Spleen (tissue), 11 donors: ENCODE measurements around the gene SLC22A15. TPM values are rescaled to one million over a fixed set of nuclear protein-coding genes. Genes with fewer than 3 reads are reported as not detected.

Experiments
- DNase-seq: peaks from one replicate; pipeline ENCODE4 v3.0.0-alpha.2; 2020
- H3K27ac ChIP-seq, 8 donors: fragments of 200-600 bp; sonication (generic) in 7 of 8; 1 replicate in 4 of 8; 2 replicates in 4 of 8; pipeline versions ENCODE4 v1.5.0 to v1.8.0; 2016 to 2021; ENCODE audit warnings: inconsistent platforms in 4 of 8, mild to moderate bottlenecking in 4 of 8, moderate library complexity in 1 of 8
- H3K27me3 ChIP-seq, 7 donors: fragments of 200-600 bp; sonication (generic) in 6 of 7; replicated peaks in 1 of 7; 1 replicate in 4 of 7; 2 replicates in 3 of 7; pipeline versions ENCODE4 v1.5.0 to v1.8.0; 2016 to 2021; ENCODE audit warnings: inconsistent platforms in 3 of 7, mild to moderate bottlenecking in 1 of 7
- H3K36me3 ChIP-seq, 6 donors: fragments of 200-600 bp; sonication (generic) in 5 of 6; 1 replicate in 4 of 6; 2 replicates in 2 of 6; pipeline versions ENCODE4 v1.5.0 to v1.8.0; 2016 to 2021; ENCODE audit warnings: inconsistent platforms in 2 of 6
- H3K4me1 ChIP-seq, 6 donors: fragments of 200-600 bp; sonication (generic) in 5 of 6; 1 replicate in 3 of 6; 2 replicates in 3 of 6; pipeline versions ENCODE4 v1.5.0 to v1.8.0; 2016 to 2021; ENCODE audit warnings: inconsistent platforms in 3 of 6
- H3K4me3 ChIP-seq, 8 donors: fragments of 200-600 bp; sonication (generic) in 7 of 8; 1 replicate in 4 of 8; 2 replicates in 4 of 8; pipeline versions ENCODE4 v1.5.0 to v1.8.0; 2016 to 2021; ENCODE audit warnings: inconsistent platforms in 4 of 8, mild to moderate bottlenecking in 4 of 8, moderate library complexity in 2 of 8
- H3K9me3 ChIP-seq, 8 donors: fragments of 200-600 bp; sonication (generic) in 7 of 8; 1 replicate in 4 of 8; 2 replicates in 4 of 8; pipeline versions ENCODE4 v1.5.0 to v1.8.0; 2016 to 2021; ENCODE audit warnings: inconsistent platforms in 4 of 8
- POLR2A ChIP-seq, 3 donors: fragments of 450-650 bp; IDR thresholded peaks; one replicate each; pipeline ENCODE4 v1.5.1; 2017; ENCODE audit warnings: antibody characterized with exemption in 3 of 3, mild to moderate bottlenecking in 1 of 3
- POLR2AphosphoS5 ChIP-seq, 3 donors: sonication (generic); formaldehyde crosslinking; IDR thresholded peaks; one replicate each; pipeline ENCODE4 v1.5.1; 2017; ENCODE audit warnings: antibody characterized with exemption in 3 of 3
- WGBS, 5 donors: extraction: QIAGEN DNeasy Blood & Tissue Kit in 3 of 5; methylation state at CpG; one replicate each; pipeline versions ENCODE4 v1.1.5 to v1.1.7; 2013 to 2018; 5-methylcytosine and 5-hydroxymethylcytosine counted together
- intact Hi-C: fragments of 100-400 bp; cut with DNase I; formaldehyde crosslinking; loops from one replicate; pipeline ENCODE4 v1.15.0; 2023; ENCODE audit warnings: low total_unique reads
- polyA plus RNA-seq, 3 donors: library from polyadenylated mRNA; stranded (reverse); fragments of 200-250 nt; gene quantifications; one replicate each; pipeline ENCODE4 v1.2.1, GENCODE V29; 2013
- total RNA-seq, 7 donors: library from RNA; depleted of rRNA in 3 of 7; stranded (reverse); fragments of >200 nt in 3 of 7; fragmentation: NEBNext Ultra II Directional in 4 of 7; extraction: Animal tissue kit (Norgen Biotek cat#: 25700) in 4 of 7; gene quantifications; one replicate each; pipeline versions ENCODE4 v1.1.0 to v1.2.1, GENCODE V29; 2016 to 2021
- TF ChIP-seq, protein P1 (sequence below), 11 experiments: fragments of 200-600 bp in 7 of 11; fragments of 450-650 bp in 4 of 11; sonication (generic) in 4 of 11; IDR thresholded peaks in 8 of 11; conservative IDR thresholded peaks in 3 of 11; 1 replicate in 7 of 11; 2 replicates in 4 of 11; pipeline versions ENCODE4 v1.4.0 to v1.8.0; 2016 to 2021; ENCODE audit warnings: antibody characterized with exemption in 11 of 11, inconsistent platforms in 4 of 11, mild to moderate bottlenecking in 1 of 11
- donor health status: healthy with polysubstance abuse.
- donor health status: DM: no; HTN: no; CAD: no; lungs with moderate emphysema.
- donor health status: DM: no; HTN: no; CAD: no.
- donor health status: Bipolar disorder and iron deficiency.
- donor health status: healthy.
- donor health status: DM: no; HTN: no; CAD: no.
- donor health status: DM: yes; HTN: yes; CAD: no.

The SLC22A15 gene
- total and polyA plus RNA-seq, 10 donors: 1.2 to 24.8 (median 11.2) TPM

DNA sequence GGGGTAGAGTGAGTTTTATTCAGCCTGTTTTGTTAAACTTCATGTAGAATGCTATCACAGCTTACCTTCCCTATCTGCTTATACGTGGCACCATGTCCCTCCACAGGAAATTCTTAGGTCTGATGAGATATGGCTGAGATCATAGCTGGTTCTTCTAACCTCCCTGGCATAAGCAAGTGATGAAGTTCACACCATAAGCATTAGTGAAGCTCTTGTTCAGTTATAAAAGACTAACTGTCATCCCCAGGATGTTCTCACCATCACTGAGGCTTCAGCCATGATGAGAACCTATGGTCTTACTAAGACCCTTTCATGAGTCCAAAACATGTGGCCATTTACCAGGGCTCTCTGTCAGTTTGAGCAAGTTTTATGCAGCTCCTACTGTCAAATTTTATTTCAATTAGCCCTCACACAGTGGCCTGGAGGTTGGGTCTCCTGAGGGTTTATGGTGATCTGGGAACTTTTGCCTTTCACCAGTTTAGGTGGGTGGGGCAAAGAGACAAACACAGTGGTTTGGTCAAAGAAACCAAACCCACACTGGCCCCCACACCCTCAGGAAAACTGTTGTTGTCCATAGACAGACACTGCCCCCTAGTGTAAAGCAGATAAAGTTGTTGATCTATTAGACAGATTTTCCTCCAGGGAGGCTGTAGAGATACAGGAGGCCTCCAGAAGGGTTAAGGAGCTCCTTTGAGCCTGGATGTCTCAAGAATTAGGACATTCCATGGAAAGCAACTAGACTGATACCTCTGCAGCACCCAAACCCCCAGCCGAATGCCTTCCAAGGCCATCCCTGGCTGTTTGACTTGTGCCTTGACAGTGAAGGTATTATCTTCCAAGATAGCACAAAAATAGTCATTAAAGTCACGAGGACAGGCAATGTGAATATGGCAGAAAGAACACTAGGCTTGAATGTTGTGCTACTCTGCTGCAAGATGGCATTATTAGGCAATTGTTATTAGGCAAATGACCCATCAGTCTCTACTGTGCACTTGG, 5.0 kb downstream of the SLC22A15 start:
- TF ChIP-seq POLR2AphosphoS5 (IDR thresholded peaks at IDR 0.05): no peak
- TF ChIP-seq, protein P1, sequence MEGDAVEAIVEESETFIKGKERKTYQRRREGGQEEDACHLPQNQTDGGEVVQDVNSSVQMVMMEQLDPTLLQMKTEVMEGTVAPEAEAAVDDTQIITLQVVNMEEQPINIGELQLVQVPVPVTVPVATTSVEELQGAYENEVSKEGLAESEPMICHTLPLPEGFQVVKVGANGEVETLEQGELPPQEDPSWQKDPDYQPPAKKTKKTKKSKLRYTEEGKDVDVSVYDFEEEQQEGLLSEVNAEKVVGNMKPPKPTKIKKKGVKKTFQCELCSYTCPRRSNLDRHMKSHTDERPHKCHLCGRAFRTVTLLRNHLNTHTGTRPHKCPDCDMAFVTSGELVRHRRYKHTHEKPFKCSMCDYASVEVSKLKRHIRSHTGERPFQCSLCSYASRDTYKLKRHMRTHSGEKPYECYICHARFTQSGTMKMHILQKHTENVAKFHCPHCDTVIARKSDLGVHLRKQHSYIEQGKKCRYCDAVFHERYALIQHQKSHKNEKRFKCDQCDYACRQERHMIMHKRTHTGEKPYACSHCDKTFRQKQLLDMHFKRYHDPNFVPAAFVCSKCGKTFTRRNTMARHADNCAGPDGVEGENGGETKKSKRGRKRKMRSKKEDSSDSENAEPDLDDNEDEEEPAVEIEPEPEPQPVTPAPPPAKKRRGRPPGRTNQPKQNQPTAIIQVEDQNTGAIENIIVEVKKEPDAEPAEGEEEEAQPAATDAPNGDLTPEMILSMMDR (IDR thresholded peaks at IDR 0.05 in 8 of 11, conservative IDR thresholded peaks at IDR 0.05 in 3 of 11): peak in 9 of 11 experiments; percentile 15 to 69 (median 60)
- intact Hi-C loops: loop anchor here (5.0 kb wide), 1 partner anchor 174 kb away; no protein-coding TSS in a partner anchor
- Histone ChIP-seq H3K4me3 (no peak overlapping the region), H3K27ac (peak overlapping the region in 3 of 8 donors; percentile 5 to 58 (median 14)), H3K9me3 (no peaks in the 10 kb centered on the region), H3K36me3 (no peaks in the 10 kb centered on the region), H3K4me1 (peaks cover 0 to 66% (median 12%) of the 10 kb centered on the region in 6 donors), H3K27me3 (peaks cover 0 to 8% (median 4%) of the 10 kb centered on the region in 7 donors)
- 40 to 52% (median 44%) methylated on average over 3 of the region's 3 CpGs for WGBS, 5 donors
- no peak for DNase-seq

DNA sequence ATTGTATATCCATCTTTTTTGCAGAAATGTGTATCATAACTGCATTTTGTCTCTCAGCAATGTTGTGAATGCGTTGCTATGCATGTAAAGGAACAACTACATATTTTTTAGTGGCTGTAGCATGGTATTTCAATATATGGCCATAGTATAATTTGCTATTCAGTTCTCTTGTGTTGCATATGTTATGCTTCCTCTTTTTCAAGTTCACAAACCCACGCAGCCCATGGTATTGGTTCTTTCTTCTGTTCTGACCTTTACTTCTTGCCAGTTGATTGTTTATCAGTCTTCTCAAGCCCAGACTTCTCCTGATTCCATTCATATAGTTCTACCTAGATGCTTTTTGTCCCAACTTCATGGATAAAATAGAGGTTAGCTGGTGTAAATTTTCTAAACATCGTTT, 6.1 kb downstream of the SLC22A15 start:
- no peaks in the 10 kb centered on the region for H3K36me3 ChIP-seq
- no peak overlapping the region for H3K4me3 ChIP-seq
- no peaks in the 10 kb centered on the region for H3K9me3 ChIP-seq
- H3K27ac ChIP-seq: no peak overlapping the region
- 37 to 52% (median 42%) methylated on average over 3 of the region's 3 CpGs for WGBS, 5 donors
- TF ChIP-seq, protein P1 (IDR thresholded peaks at IDR 0.05 in 8 of 11, conservative IDR thresholded peaks at IDR 0.05 in 3 of 11): no peak
- TF ChIP-seq POLR2AphosphoS5 (IDR thresholded peaks at IDR 0.05) (no peak), POLR2A (IDR thresholded peaks at IDR 0.05) (no peak)
- intact Hi-C loops: loop anchor here (5.0 kb wide), 1 partner anchor 175 kb away; no protein-coding TSS in a partner anchor
- peaks cover 0 to 57% (median 9%) of the 10 kb centered on the region in 6 donors for H3K4me1 ChIP-seq
- no peaks in the 10 kb centered on the region for H3K27me3 ChIP-seq
- no peak for DNase-seq

DNA sequence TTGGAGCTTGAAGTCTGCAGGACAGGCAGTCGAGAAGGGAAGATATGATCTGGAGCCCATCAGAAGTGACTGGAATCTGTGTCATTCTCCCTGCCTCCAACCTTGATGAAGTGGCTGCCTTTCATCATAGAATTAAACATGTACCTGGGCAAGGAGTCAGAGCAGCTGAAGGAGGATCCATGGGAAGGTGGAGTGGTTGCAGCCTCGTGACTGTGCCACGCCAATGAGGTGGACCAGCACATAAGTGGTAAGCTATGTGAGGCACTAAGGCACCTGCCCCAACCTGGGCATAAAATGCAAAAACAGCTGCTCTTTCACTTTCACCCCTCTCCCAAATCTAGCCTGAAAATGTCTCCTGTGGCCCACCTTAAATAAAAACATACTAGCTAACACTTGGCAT, 7.3 kb downstream of the SLC22A15 start:
- intact Hi-C loops: loop anchor here (5.0 kb wide), 1 partner anchor 176 kb away; no protein-coding TSS in a partner anchor
- Histone ChIP-seq H3K9me3 (no peaks in the 10 kb centered on the region), H3K36me3 (no peaks in the 10 kb centered on the region), H3K27me3 (no peaks in the 10 kb centered on the region), H3K4me3 (no peak overlapping the region), H3K4me1 (peaks cover 0 to 45% (median 9%) of the 10 kb centered on the region in 6 donors), H3K27ac (no peak overlapping the region)
- no peak for DNase-seq
- WGBS, 5 donors: 79 to 89% (median 86%) methylated on average over 3 of the region's 3 CpGs
- TF ChIP-seq, protein P1 (IDR thresholded peaks at IDR 0.05 in 8 of 11, conservative IDR thresholded peaks at IDR 0.05 in 3 of 11): no peak
- no peak for TF ChIP-seq POLR2AphosphoS5 (IDR thresholded peaks at IDR 0.05)
- TF ChIP-seq POLR2A (IDR thresholded peaks at IDR 0.05): no peak

DNA sequence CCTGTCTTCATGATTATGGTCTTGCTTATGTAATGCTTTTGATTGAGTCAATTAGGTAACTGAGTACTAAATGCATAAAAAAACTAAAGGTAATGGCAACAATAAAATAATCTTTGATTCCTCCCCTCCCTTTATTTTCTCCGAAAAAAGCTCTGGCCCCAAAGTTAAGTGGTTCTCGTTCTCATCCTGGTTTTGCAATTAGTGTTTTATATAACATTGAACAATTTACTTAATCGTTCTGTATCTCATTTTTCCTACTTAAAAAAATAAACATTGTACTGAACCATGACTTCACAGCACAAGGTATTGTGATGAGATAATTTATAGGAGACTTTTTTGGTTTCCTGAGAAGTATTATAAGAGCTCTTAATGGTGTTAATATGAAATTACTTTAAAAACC, 11.3 kb downstream of the SLC22A15 start:
- TF ChIP-seq POLR2AphosphoS5 (IDR thresholded peaks at IDR 0.05) (no peak), POLR2A (IDR thresholded peaks at IDR 0.05) (no peak)
- TF ChIP-seq, protein P1 (IDR thresholded peaks at IDR 0.05 in 8 of 11, conservative IDR thresholded peaks at IDR 0.05 in 3 of 11): no peak
- DNase-seq: no peak
- Histone ChIP-seq H3K36me3 (peaks cover 0 to 18% (median 0%) of the 10 kb centered on the region in 6 donors), H3K4me3 (no peak overlapping the region), H3K27me3 (no peaks in the 10 kb centered on the region), H3K27ac (no peak overlapping the region), H3K4me1 (peaks cover 0 to 5% (median 0%) of the 10 kb centered on the region in 6 donors), H3K9me3 (no peaks in the 10 kb centered on the region)
- 82 to 92% (median 87%) methylated on average over 3 of the region's 3 CpGs for WGBS, 5 donors
- intact Hi-C loops: no loop called here
